C4-2B (cell line): ENCODE measurements around the gene PFAS.

ENCODE experiments used
- ZFX ChIP-seq: fragments of 450-650 bp; IDR thresholded peaks from 2 replicates; pipeline ENCODE4 v1.6.1; 2017
- TF ChIP-seq, protein P1 (sequence below): fragments of 450-650 bp; conservative IDR thresholded peaks from 2 replicates; pipeline ENCODE4 v1.5.1; 2017; ENCODE audit warnings: mild to moderate bottlenecking

DNA sequence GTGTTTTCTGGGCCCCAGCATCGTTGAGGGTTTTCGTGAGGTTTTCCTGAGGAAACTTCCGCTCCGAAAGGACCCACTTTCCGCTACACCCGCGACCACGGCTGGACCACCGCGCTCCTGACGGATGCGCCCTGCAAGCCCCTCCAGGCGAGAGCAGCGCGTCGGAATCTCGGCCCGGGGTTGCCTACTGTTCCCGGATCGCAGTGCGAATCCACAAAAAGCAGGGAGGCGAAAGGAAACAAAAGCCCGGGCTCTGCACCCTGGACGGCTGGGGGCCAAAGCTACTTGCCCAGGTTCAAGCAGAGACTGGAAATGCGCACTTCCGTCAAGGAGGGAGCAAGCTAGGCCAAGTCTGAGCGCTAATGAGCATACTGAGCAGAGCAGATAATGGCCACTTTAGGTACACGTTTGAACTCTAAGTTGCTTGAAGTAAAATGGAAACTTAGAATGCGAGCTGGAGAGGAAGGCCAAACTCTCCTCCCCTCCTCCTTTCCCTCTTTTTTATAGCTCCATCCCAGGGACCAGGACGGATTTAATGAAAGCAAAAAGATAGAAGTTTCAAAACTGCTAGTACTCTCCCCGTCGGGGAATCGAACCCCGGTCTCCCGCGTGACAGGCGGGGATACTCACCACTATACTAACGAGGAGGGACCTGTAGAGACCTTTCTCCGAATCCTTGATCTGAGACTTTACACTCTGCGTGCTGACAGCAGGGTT lies 27.3 kb upstream of the PFAS start:
- TF ChIP-seq, protein P1, sequence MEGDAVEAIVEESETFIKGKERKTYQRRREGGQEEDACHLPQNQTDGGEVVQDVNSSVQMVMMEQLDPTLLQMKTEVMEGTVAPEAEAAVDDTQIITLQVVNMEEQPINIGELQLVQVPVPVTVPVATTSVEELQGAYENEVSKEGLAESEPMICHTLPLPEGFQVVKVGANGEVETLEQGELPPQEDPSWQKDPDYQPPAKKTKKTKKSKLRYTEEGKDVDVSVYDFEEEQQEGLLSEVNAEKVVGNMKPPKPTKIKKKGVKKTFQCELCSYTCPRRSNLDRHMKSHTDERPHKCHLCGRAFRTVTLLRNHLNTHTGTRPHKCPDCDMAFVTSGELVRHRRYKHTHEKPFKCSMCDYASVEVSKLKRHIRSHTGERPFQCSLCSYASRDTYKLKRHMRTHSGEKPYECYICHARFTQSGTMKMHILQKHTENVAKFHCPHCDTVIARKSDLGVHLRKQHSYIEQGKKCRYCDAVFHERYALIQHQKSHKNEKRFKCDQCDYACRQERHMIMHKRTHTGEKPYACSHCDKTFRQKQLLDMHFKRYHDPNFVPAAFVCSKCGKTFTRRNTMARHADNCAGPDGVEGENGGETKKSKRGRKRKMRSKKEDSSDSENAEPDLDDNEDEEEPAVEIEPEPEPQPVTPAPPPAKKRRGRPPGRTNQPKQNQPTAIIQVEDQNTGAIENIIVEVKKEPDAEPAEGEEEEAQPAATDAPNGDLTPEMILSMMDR = no peak; the same call in 1 of the 2 replicates
- TF ChIP-seq ZFX = no peak
